ENCODE data around the gene CFAP46.

GRCh38 chr10:132912713-132913558 is 29.4 kb downstream of the CFAP46 start:
- TF ChIP-seq CTCF (IDR thresholded peaks at IDR 0.05) (no peak), POLR2A (IDR thresholded peaks at IDR 0.05) (no peak)

All from Peyer's patch (tissue), 4 donors.